SK-N-SH (cell line): ENCODE results near the gene KPNA5. TPM values are rescaled to one million over a fixed set of nuclear protein-coding genes. Genes with fewer than 3 reads are reported as not detected.

Experiments used
- CTCF ChIA-PET: fragments of 300-600, 350-600 bp; formaldehyde crosslinking; extraction: SDS; loops from one replicate; lab custom pipeline; 2021; lab: Yijun Ruan, JAX
- POLR2A ChIA-PET: fragments of 350-600 bp; sonication (Branson Sonifier 250); formaldehyde crosslinking; extraction: SDS; loops from one replicate; lab custom pipeline; 2020; ENCODE audit warnings: antibody characterized with exemption, inconsistent platforms; lab: Yijun Ruan, JAX
- DNase-seq: peaks from one replicate; pipeline ENCODE4 v3.0.0; 2012
- H2AFZ ChIP-seq: fragments of 200-600 bp; sonication (generic); 2 replicates; pipeline ENCODE4 v1.8.1; 2016; ENCODE audit warnings: antibody characterized with exemption, mild to moderate bottlenecking, low read depth
- H3F3A ChIP-seq: fragments of 200-600 bp; sonication (generic); replicated peaks from 2 replicates; pipeline ENCODE3; 2016; ENCODE audit warnings: antibody characterized with exemption, mild to moderate bottlenecking; ENCODE audit not compliant: insufficient read depth
- H3K27ac ChIP-seq, 2 experiments: fragments of 200-500 bp in 1 of 2; fragments of 200-600 bp in 1 of 2; sonication (Bioruptor generic) in 1 of 2; sonication (generic), shearing (Covaris generic) in 1 of 2; 2 replicates each; pipeline versions ENCODE4 v1.5.1 to v1.6.1; 2014 to 2016; ENCODE audit warnings: low read depth in 2 of 2, inconsistent platforms in 1 of 2, low read length in 1 of 2, mild to moderate bottlenecking in 1 of 2, mixed read lengths in 1 of 2
- H3K27me3 ChIP-seq: fragments of 200-600 bp; sonication (generic), shearing (Covaris generic); 2 replicates; pipeline ENCODE4 v1.6.1; 2016; ENCODE audit warnings: mixed run types; ENCODE audit not compliant: insufficient read depth
- H3K36me3 ChIP-seq, 2 experiments: fragments of 200-500 bp in 1 of 2; fragments of 200-600 bp in 1 of 2; sonication (Bioruptor generic) in 1 of 2; sonication (generic) in 1 of 2; replicated peaks in 1 of 2; 2 replicates each; pipeline versions ENCODE3 to v1.5.1; 2014 to 2016; ENCODE audit warnings: low read length in 1 of 2, mild to moderate bottlenecking in 1 of 2; ENCODE audit not compliant: insufficient read depth in 2 of 2, control insufficient read depth in 1 of 2
- H3K4me1 ChIP-seq, 2 experiments: fragments of 200-500 bp in 1 of 2; fragments of 200-600 bp in 1 of 2; sonication (Bioruptor generic) in 1 of 2; sonication (generic), shearing (Covaris generic) in 1 of 2; 2 replicates each; pipeline versions ENCODE4 v1.5.1 to v1.6.1; 2014 to 2016; ENCODE audit warnings: low read depth in 1 of 2, low read length in 1 of 2, mixed run types in 1 of 2; ENCODE audit not compliant: insufficient read depth in 2 of 2, control insufficient read depth in 1 of 2
- H3K4me2 ChIP-seq: fragments of 200-600 bp; sonication (generic), shearing (Covaris generic); 2 replicates; pipeline ENCODE4 v1.6.1; 2017; ENCODE audit warnings: mixed run types
- H3K4me3 ChIP-seq, 2 experiments: fragments of 200-500 bp in 1 of 2; fragments of 200-600 bp in 1 of 2; sonication (Bioruptor generic) in 1 of 2; sonication (generic), shearing (Covaris generic) in 1 of 2; 2 replicates each; pipeline versions ENCODE4 v1.5.1 to v1.8.1; 2014 to 2016; ENCODE audit warnings: low read depth in 2 of 2, inconsistent platforms in 1 of 2, low read length in 1 of 2, mild to moderate bottlenecking in 1 of 2, mixed read lengths in 1 of 2, moderate library complexity in 1 of 2
- H3K79me2 ChIP-seq: fragments of 200-600 bp; sonication (generic); 2 replicates; pipeline ENCODE4 v1.8.1; 2017; ENCODE audit warnings: mild to moderate bottlenecking; ENCODE audit not compliant: insufficient read depth
- H3K9ac ChIP-seq: fragments of 200-600 bp; sonication (generic); 2 replicates; pipeline ENCODE4 v1.6.1; 2017; ENCODE audit warnings: mixed run types
- H3K9me2 ChIP-seq: fragments of 200-600 bp; sonication (generic); 2 replicates; pipeline ENCODE4 v1.6.1; 2017; ENCODE audit warnings: mixed run types
- H3K9me3 ChIP-seq: fragments of 200-600 bp; sonication (generic); 2 replicates; pipeline ENCODE4 v1.6.1; 2017; ENCODE audit warnings: mixed run types, mild to moderate bottlenecking, moderate library complexity
- H4K20me1 ChIP-seq: fragments of 200-600 bp; sonication (generic); 2 replicates; pipeline ENCODE4 v1.6.1; 2017; ENCODE audit warnings: mild to moderate bottlenecking, mixed run types; ENCODE audit not compliant: insufficient read depth
- EZH2phosphoT487 ChIP-seq: fragments of 200-600 bp; sonication (generic); IDR thresholded peaks from 2 replicates; pipeline ENCODE4 v1.6.1; 2017; ENCODE audit warnings: low read depth, mixed run types, mild to moderate bottlenecking, antibody characterized with exemption, moderate library complexity, borderline replicate concordance
- FOSL2 ChIP-seq: IDR thresholded peaks from 2 replicates; pipeline ENCODE4 v1.4.0; 2012; ENCODE audit warnings: low read depth, mild to moderate bottlenecking, moderate library complexity, borderline replicate concordance
- FOXM1 ChIP-seq: IDR thresholded peaks from 2 replicates; pipeline ENCODE4 v1.4.0; 2012; ENCODE audit warnings: low read depth, mild to moderate bottlenecking
- GABPA ChIP-seq: IDR thresholded peaks from 2 replicates; pipeline ENCODE4 v1.4.0; 2012; ENCODE audit warnings: low read depth, mild to moderate bottlenecking
- GATA2 ChIP-seq: sonication (generic); formaldehyde crosslinking; IDR thresholded peaks from 2 replicates; pipeline ENCODE4 v1.5.0; 2020; ENCODE audit warnings: mild to moderate bottlenecking, missing genetic modification reagents
- MEF2A ChIP-seq: IDR thresholded peaks from 2 replicates; pipeline ENCODE4 v1.4.0; 2012; ENCODE audit warnings: low read depth, borderline replicate concordance
- NFIC ChIP-seq: IDR thresholded peaks from 2 replicates; pipeline ENCODE4 v1.4.0; 2012; ENCODE audit warnings: borderline replicate concordance
- NRF1 ChIP-seq: IDR thresholded peaks from 2 replicates; pipeline ENCODE4 v1.6.1; 2012; ENCODE audit warnings: low read depth, mild to moderate bottlenecking, low read length
- PBX3 ChIP-seq: IDR thresholded peaks from 2 replicates; pipeline ENCODE4; 2012
- POLR2AphosphoS5 ChIP-seq: IDR thresholded peaks from 2 replicates; pipeline ENCODE4 v1.6.1; 2012; ENCODE audit warnings: low read depth, low read length
- RAD21 ChIP-seq: IDR thresholded peaks from 2 replicates; pipeline ENCODE4 v1.6.1; 2012; ENCODE audit warnings: mild to moderate bottlenecking, low read length
- RFX5 ChIP-seq: IDR thresholded peaks from 2 replicates; pipeline ENCODE4 v1.6.1; 2012; ENCODE audit warnings: mild to moderate bottlenecking, improper control_type of control experiment, low read length
- RXRA ChIP-seq: IDR thresholded peaks from 2 replicates; pipeline ENCODE4 v1.4.0; 2012; ENCODE audit warnings: low read depth, mild to moderate bottlenecking, borderline replicate concordance
- SMC3 ChIP-seq: IDR thresholded peaks from 2 replicates; pipeline ENCODE4 v1.6.1; 2012; ENCODE audit warnings: low read depth, low read length, improper control_type of control experiment
- TAF1 ChIP-seq: IDR thresholded peaks from 2 replicates; pipeline ENCODE4 v1.6.1; 2012; ENCODE audit warnings: low read depth, mild to moderate bottlenecking, low read length, moderate library complexity, borderline replicate concordance
- WGBS: methylation state at CpG from one replicate; pipeline ENCODE4 v1.1.6; 2017; ENCODE audit warnings: low lambda C conversion rate; 5-methylcytosine and 5-hydroxymethylcytosine counted together
- polyA plus RNA-seq, 3 experiments: library from polyadenylated mRNA; depleted of rRNA; stranded (reverse); fragments of >200 nt; gene quantifications; 2 replicates each; pipeline ENCODE4 v1.2.3, GENCODE V29; 2012

Gene KPNA5
- polyA plus RNA-seq, 1 of the 3 experiments (the other 2 are of a cell fraction), result 1.9 TPM

- Histone ChIP-seq H3K4me3 (no peak overlapping the region), H3K9me2 (no peaks in the 10 kb centered on the region), H3K4me2 (no peak overlapping the region), H3K27me3 (peaks cover 14% of the 10 kb centered on the region; the same call in 1 of the 2 replicates), H3K9me3 (no peaks in the 10 kb centered on the region), H3K4me1 (peaks cover 0 to 11% of the 10 kb centered on the region in 2 experiments; a peak in 2 of 4 replicates), H3K9ac (no peak overlapping the region), H3F3A (no peaks in the 10 kb centered on the region), H2AFZ (no peak overlapping the region), H3K79me2 (no peaks in the 10 kb centered on the region), H4K20me1 (no peaks in the 10 kb centered on the region), H3K36me3 (no peaks in the 10 kb centered on the region), H3K27ac (no peak overlapping the region; a peak in 1 of 4 replicates)
- 77% methylated on average over 4 of the region's 4 CpGs for WGBS
- ChIA-PET CTCF (interaction anchor here (1.6 kb wide), 1 partner anchor 12 kb away, joined by 3 read pairs; no protein-coding TSS in a partner anchor), POLR2A (no interaction called here)
- DNase-seq, result no peak
- no peak for TF ChIP-seq SMC3
- TF ChIP-seq GABPA, result no peak
- TF ChIP-seq POLR2AphosphoS5, result no peak
- TF ChIP-seq TAF1, result no peak
- TF ChIP-seq RFX5, result no peak
- TF ChIP-seq GATA2 (CRISPR knock-in tag), result no peak
- TF ChIP-seq MEF2A, result no peak
- no peak for TF ChIP-seq RXRA
- TF ChIP-seq EZH2phosphoT487, result no peak
- no peak for TF ChIP-seq NFIC
These were observed 80.8 kb downstream of the KPNA5 start for GRCh38 chr6:116761779-116762178.

- Histone ChIP-seq H2AFZ (no peak overlapping the region), H3K9me3 (no peaks in the 10 kb centered on the region), H3K4me3 (no peak overlapping the region), H3F3A (no peaks in the 10 kb centered on the region), H3K4me2 (no peak overlapping the region), H3K27me3 (peaks cover 14% of the 10 kb centered on the region; the same call in 1 of the 2 replicates), H3K36me3 (no peaks in the 10 kb centered on the region), H3K4me1 (peaks cover 0 to 11% of the 10 kb centered on the region in 2 experiments; a peak in 2 of 4 replicates), H4K20me1 (no peaks in the 10 kb centered on the region), H3K27ac (peak overlapping the region in 1 of 2 experiments; percentile 64; a peak in 2 of 4 replicates), H3K9me2 (no peaks in the 10 kb centered on the region), H3K79me2 (no peaks in the 10 kb centered on the region), H3K9ac (no peak overlapping the region)
- CTCF ChIA-PET, result interaction anchor here (1.6 kb wide), 1 partner anchor 13 kb away, joined by 3 read pairs; no protein-coding TSS in a partner anchor
- DNase-seq, result no peak
- WGBS, result 50% methylated on average over 1 of the region's 1 CpG
- POLR2A ChIA-PET, result no interaction called here
- TF ChIP-seq FOSL2, result no peak
- TF ChIP-seq RAD21, result no peak
- no peak for TF ChIP-seq FOXM1
- no peak for TF ChIP-seq PBX3
- no peak for TF ChIP-seq RXRA
- TF ChIP-seq NRF1, result no peak
These were observed 81.2 kb downstream of the KPNA5 start for GRCh38 chr6:116762235-116762634.
